ENCODE measurements around the gene SYTL3. TPM values are rescaled to one million over a fixed set of nuclear protein-coding genes. Genes with fewer than 3 reads are reported as not detected.

Gene SYTL3
- total and polyA plus RNA-seq, 2 experiments from 2014 or later = 0.07 TPM; not detected in 1

GRCh38 chr6:158760618-158761250 is 110.9 kb downstream of the SYTL3 start:
- no peak overlapping the region for H3K4me3 ChIP-seq
- no peak overlapping the region for H3K27ac Mint-ChIP-seq
- no peak overlapping the region for H3K4me2 ChIP-seq
- peak; percentile 8 for ATAC-seq
- H3K36me3 Mint-ChIP-seq (ENCODE audit: low read depth) = peaks cover 16% of the 10 kb centered on the region
- no peak overlapping the region for H3K4me3 Mint-ChIP-seq
- peaks cover 15% of the 10 kb centered on the region for H3K4me1 ChIP-seq (ENCODE audit: insufficient read depth)
- H2AFZ ChIP-seq = no peak overlapping the region
- H3K9me2 ChIP-seq (ENCODE audit: insufficient read depth) = no peaks in the 10 kb centered on the region
- no peaks in the 10 kb centered on the region for H3K27me3 ChIP-seq (ENCODE audit: insufficient read depth)
- H3K36me3 ChIP-seq (ENCODE audit: insufficient read depth) = peaks cover 8% of the 10 kb centered on the region
- peaks cover 29% of the 10 kb centered on the region for H3F3A ChIP-seq (replicated peaks; ENCODE audit: low read depth)
- H3K9me3 Mint-ChIP-seq = peaks cover 2% of the 10 kb centered on the region; the same call in 2 of the 3 replicates
- H3K27me3 Mint-ChIP-seq (ENCODE audit: insufficient read depth, low read depth, poor library complexity) = peaks cover 27% of the 10 kb centered on the region
- peaks cover 2% of the 10 kb centered on the region for H4K20me1 ChIP-seq (replicated peaks; ENCODE audit: insufficient read depth)
- no peak overlapping the region for H3K27ac ChIP-seq (ENCODE audit: low read depth)
- H3K4me1 Mint-ChIP-seq = peaks cover 31% of the 10 kb centered on the region
- no peak for DNase-seq (ENCODE audit: low spot score)
- TF ChIP-seq STAT1 (IDR thresholded peaks at IDR 0.05; ENCODE audit: unreplicated experiment) (no peak), ZNF114 (CRISPR knock-in tag; IDR thresholded peaks at IDR 0.05) (no peak), ZNF331 (CRISPR knock-in tag; IDR thresholded peaks at IDR 0.05; ENCODE audit: low read depth) (no peak), EZH2phosphoT487 (IDR thresholded peaks at IDR 0.05; ENCODE audit: unreplicated experiment) (no peak), REST (IDR thresholded peaks at IDR 0.05; ENCODE audit: unreplicated experiment) (no peak), ZNF462 (CRISPR knock-in tag; IDR thresholded peaks at IDR 0.05) (no peak)
- H3K79me2 ChIP-seq (replicated peaks; ENCODE audit: insufficient read depth) = no peaks in the 10 kb centered on the region
